Natural killer cell (primary cell): Measurements from ENCODE around the gene MKNK1. TPM values are rescaled to one million over a fixed set of nuclear protein-coding genes. Genes with fewer than 3 reads are reported as not detected.
A peak's percentile ranks its signal among the peaks of the same experiment; 100 is the strongest.

Source experiments
- ATAC-seq, 3 donors: fragments of 150-1000 bp in 2 of 3; fragments of 200-7000 bp in 1 of 3; cut with Tn5 transposase; 1 replicate in 1 of 3; 2 replicates in 2 of 3; pipeline ENCODE4 v1.10.0; 2021; ENCODE audit warnings: mild to moderate bottlenecking in 2 of 3, moderate library complexity in 2 of 3
- DNase-seq, 2 donors: peaks; one replicate each; pipeline versions ENCODE4 v3.0.0 to v3.0.0-alpha.2; 2013 to 2021; ENCODE audit warnings: mixed read lengths in 1 of 2
- H3K27ac ChIP-seq: one replicate; pipeline ENCODE4 v1.5.1; 2013; ENCODE audit warnings: mild to moderate bottlenecking, low read length
- H3K27me3 ChIP-seq: one replicate; pipeline ENCODE4 v1.6.1; 2013; ENCODE audit warnings: low read length; ENCODE audit not compliant: control insufficient read depth, insufficient read depth
- H3K36me3 ChIP-seq: one replicate; pipeline ENCODE4 v1.6.1; 2013; ENCODE audit warnings: low read length; ENCODE audit not compliant: control insufficient read depth, insufficient read depth
- H3K4me1 ChIP-seq: one replicate; pipeline ENCODE4 v1.6.1; 2013; ENCODE audit warnings: low read length; ENCODE audit not compliant: control insufficient read depth, insufficient read depth
- H3K4me3 ChIP-seq: one replicate; pipeline ENCODE4 v1.5.1; 2013; ENCODE audit warnings: low read length
- H3K9me3 ChIP-seq: one replicate; pipeline ENCODE4 v1.6.1; 2013; ENCODE audit warnings: low read length; ENCODE audit not compliant: control insufficient read depth, insufficient read depth
- H3K27ac Mint-ChIP-seq, 2 donors: one replicate each; pipeline ENCODE4 v1.8.0; 2022; ENCODE audit warnings: mild to moderate bottlenecking in 2 of 2, mixed read lengths in 2 of 2, moderate library complexity in 1 of 2
- H3K27me3 Mint-ChIP-seq, 2 donors: one replicate each; pipeline ENCODE4 v1.8.0; 2022; ENCODE audit warnings: low read depth in 2 of 2, mixed read lengths in 2 of 2
- H3K36me3 Mint-ChIP-seq: one replicate; pipeline ENCODE4 v1.8.0; 2022; ENCODE audit warnings: mixed read lengths
- H3K4me1 Mint-ChIP-seq, 2 donors: one replicate each; pipeline ENCODE4 v1.8.0; 2022; ENCODE audit warnings: mixed read lengths in 2 of 2
- H3K4me3 Mint-ChIP-seq: one replicate; pipeline ENCODE4 v1.8.0; 2022; ENCODE audit warnings: mild to moderate bottlenecking, moderate library complexity, mixed read lengths
- H3K9me3 Mint-ChIP-seq, 2 donors: one replicate each; pipeline ENCODE4 v1.8.0; 2022; ENCODE audit warnings: mixed read lengths in 2 of 2
- WGBS: methylation state at CpG from one replicate; pipeline ENCODE4 v1.1.7; 2013; ENCODE audit warnings: missing lambda C conversion rate; ENCODE audit not compliant: insufficient coverage; 5-methylcytosine and 5-hydroxymethylcytosine counted together
- intact Hi-C: fragments of 100-400 bp; cut with micrococcal nuclease; formaldehyde crosslinking; loops from one replicate; pipeline ENCODE4 v1.14.2; 2022
- total RNA-seq, 4 donors: library from RNA; stranded (reverse); fragments of 120-200 nt in 1 of 4; gene quantifications; one replicate each; pipeline versions ENCODE4 v1.2.3 to v1.2.4, GENCODE V29; 2013 to 2022
- TF ChIP-seq, protein P1 (sequence below): fragments of 200-600 bp; IDR thresholded peaks from one replicate; pipeline ENCODE4 v1.8.0; 2022; ENCODE audit warnings: antibody characterized with exemption

MKNK1 gene
- total RNA-seq, 3 donors from 2014 or later (not counting 1 experiment from before 2014, with no cell fraction given): 59.5 to 81.5 (median 65.5) TPM

GRCh38 chr1:46580140-46580903 is 23.7 kb downstream of the MKNK1 start:
- Mint-ChIP-seq H3K27me3 (no peaks in the 10 kb centered on the region), H3K27ac (peak overlapping the region; percentile 5 to 84), H3K4me1 (peaks cover 24 to 35% of the 10 kb centered on the region in 2 donors), H3K36me3 (no peaks in the 10 kb centered on the region), H3K9me3 (no peaks in the 10 kb centered on the region), H3K4me3 (peak overlapping the region; percentile 61)
- peaks cover 56% of the 10 kb centered on the region for H3K36me3 ChIP-seq
- TF ChIP-seq, protein P1, sequence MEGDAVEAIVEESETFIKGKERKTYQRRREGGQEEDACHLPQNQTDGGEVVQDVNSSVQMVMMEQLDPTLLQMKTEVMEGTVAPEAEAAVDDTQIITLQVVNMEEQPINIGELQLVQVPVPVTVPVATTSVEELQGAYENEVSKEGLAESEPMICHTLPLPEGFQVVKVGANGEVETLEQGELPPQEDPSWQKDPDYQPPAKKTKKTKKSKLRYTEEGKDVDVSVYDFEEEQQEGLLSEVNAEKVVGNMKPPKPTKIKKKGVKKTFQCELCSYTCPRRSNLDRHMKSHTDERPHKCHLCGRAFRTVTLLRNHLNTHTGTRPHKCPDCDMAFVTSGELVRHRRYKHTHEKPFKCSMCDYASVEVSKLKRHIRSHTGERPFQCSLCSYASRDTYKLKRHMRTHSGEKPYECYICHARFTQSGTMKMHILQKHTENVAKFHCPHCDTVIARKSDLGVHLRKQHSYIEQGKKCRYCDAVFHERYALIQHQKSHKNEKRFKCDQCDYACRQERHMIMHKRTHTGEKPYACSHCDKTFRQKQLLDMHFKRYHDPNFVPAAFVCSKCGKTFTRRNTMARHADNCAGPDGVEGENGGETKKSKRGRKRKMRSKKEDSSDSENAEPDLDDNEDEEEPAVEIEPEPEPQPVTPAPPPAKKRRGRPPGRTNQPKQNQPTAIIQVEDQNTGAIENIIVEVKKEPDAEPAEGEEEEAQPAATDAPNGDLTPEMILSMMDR: no peak
- peaks cover 21% of the 10 kb centered on the region for H3K4me1 ChIP-seq
- no peak overlapping the region for H3K27ac ChIP-seq
- H3K9me3 ChIP-seq: no peaks in the 10 kb centered on the region
- ATAC-seq: no peak
- no peaks in the 10 kb centered on the region for H3K27me3 ChIP-seq
- WGBS: 68% methylated on average over 5 of the region's 6 CpGs
- DNase-seq: no peak
- intact Hi-C loops: no loop called here
- no peak overlapping the region for H3K4me3 ChIP-seq

DNA sequence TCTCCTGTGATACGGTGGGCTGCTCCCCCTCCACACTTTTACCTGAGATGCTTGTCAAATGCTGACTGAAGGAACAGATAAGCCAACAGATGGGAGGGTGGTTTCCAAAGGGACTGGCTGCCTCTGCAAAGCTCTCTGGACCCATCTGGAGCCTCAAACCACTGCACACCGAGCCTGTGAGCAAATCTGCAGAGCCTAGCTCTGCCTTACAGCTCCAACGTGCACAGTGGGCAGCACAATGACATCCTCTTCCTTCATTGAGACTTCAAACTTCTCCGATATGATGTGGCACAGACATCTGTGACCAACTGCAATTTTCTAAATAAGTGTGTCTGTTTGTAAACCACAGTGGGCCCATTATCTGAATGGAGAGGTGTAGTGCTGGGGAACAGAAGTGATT is 26.4 kb downstream of the MKNK1 start:
- Histone ChIP-seq H3K27ac (no peak overlapping the region), H3K27me3 (no peaks in the 10 kb centered on the region), H3K4me3 (no peak overlapping the region), H3K36me3 (peaks cover 56% of the 10 kb centered on the region), H3K9me3 (no peaks in the 10 kb centered on the region), H3K4me1 (peaks cover 16% of the 10 kb centered on the region)
- Mint-ChIP-seq H3K4me3 (no peak overlapping the region), H3K9me3 (no peaks in the 10 kb centered on the region), H3K27me3 (no peaks in the 10 kb centered on the region), H3K4me1 (peaks cover 19 to 29% of the 10 kb centered on the region in 2 donors), H3K27ac (no peak overlapping the region), H3K36me3 (no peaks in the 10 kb centered on the region)
- ATAC-seq: no peak
- intact Hi-C loops: no loop called here
- WGBS: 95% methylated on average over 4 of the region's 4 CpGs
- no peak for DNase-seq
- TF ChIP-seq, protein P1: no peak

GRCh38 chr1:46576596-46576995 is 27.5 kb downstream of the MKNK1 start:
- TF ChIP-seq, protein P1: no peak
- peaks cover 10% of the 10 kb centered on the region for H3K4me1 ChIP-seq
- H3K27ac ChIP-seq: no peak overlapping the region
- H3K27me3 ChIP-seq: no peaks in the 10 kb centered on the region
- Mint-ChIP-seq H3K9me3 (no peaks in the 10 kb centered on the region), H3K36me3 (no peaks in the 10 kb centered on the region), H3K4me1 (peaks cover 12 to 18% of the 10 kb centered on the region in 2 donors), H3K27me3 (no peaks in the 10 kb centered on the region), H3K27ac (no peak overlapping the region), H3K4me3 (no peak overlapping the region)
- WGBS: 83% methylated on average over 6 of the region's 6 CpGs
- H3K4me3 ChIP-seq: no peak overlapping the region
- ATAC-seq: no peak
- intact Hi-C loops: no loop called here
- H3K9me3 ChIP-seq: no peaks in the 10 kb centered on the region
- DNase-seq: no peak
- peaks cover 53% of the 10 kb centered on the region for H3K36me3 ChIP-seq

DNA sequence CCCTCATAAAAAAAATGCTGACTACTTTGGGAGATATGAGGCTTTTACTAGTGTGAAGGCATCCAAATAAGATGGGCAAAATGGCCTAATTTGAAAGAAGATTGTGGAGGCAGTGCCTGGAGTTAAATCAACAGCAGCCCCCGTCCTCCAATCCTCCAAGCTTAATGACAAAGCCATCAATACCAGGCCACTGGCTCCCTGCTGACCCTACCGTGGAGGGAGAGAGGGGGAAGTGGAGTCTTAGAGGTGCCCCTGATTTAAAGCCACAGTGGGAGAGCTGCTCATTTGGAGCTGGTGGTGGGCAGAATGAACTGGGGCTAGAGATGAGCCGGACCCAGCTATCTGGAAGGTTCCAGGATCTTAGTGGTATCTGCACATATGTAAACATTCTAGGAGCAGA is 28.3 kb downstream of the MKNK1 start:
- peaks cover 54% of the 10 kb centered on the region for H3K36me3 ChIP-seq
- H3K27me3 ChIP-seq: no peaks in the 10 kb centered on the region
- 100% methylated on average over 2 of the region's 3 CpGs for WGBS
- no peak overlapping the region for H3K4me3 ChIP-seq
- no peak overlapping the region for H3K27ac ChIP-seq
- Mint-ChIP-seq H3K9me3 (no peaks in the 10 kb centered on the region), H3K27ac (no peak overlapping the region), H3K27me3 (no peaks in the 10 kb centered on the region), H3K4me1 (peaks cover 4 to 10% of the 10 kb centered on the region in 2 donors), H3K36me3 (no peaks in the 10 kb centered on the region), H3K4me3 (no peak overlapping the region)
- TF ChIP-seq, protein P1: no peak
- intact Hi-C loops: no loop called here
- no peak for ATAC-seq
- DNase-seq: no peak
- H3K9me3 ChIP-seq: no peaks in the 10 kb centered on the region
- peaks cover 3% of the 10 kb centered on the region for H3K4me1 ChIP-seq
